Trophoblast cell (in vitro differentiated cells and primary cell): ENCODE data around the gene NME9.
A peak's percentile ranks its signal among the peaks of the same experiment; 100 is the strongest.

ENCODE experiments used
- DNase-seq, 2 donors: peaks; one replicate each; pipeline ENCODE4 v3.0.0-alpha.2; 2016
- H2AFZ ChIP-seq: 2 replicates; pipeline ENCODE4 v1.6.1; 2013; ENCODE audit warnings: low read length, moderate library complexity, mild to moderate bottlenecking; ENCODE audit not compliant: insufficient read depth, poor library complexity
- H2AK5ac ChIP-seq: 2 replicates; pipeline ENCODE4 v1.6.1; 2013; ENCODE audit warnings: mild to moderate bottlenecking, low read length
- H2BK120ac ChIP-seq: 2 replicates; pipeline ENCODE4 v1.6.1; 2013; ENCODE audit warnings: low read length, mild to moderate bottlenecking, moderate library complexity; ENCODE audit not compliant: insufficient read depth, poor library complexity
- H2BK12ac ChIP-seq: 2 replicates; pipeline ENCODE4 v1.6.1; 2013; ENCODE audit warnings: mild to moderate bottlenecking, low read length, moderate library complexity
- H2BK5ac ChIP-seq: 2 replicates; pipeline ENCODE4 v1.6.1; 2013; ENCODE audit warnings: low read length, low read depth, moderate library complexity, mild to moderate bottlenecking; ENCODE audit not compliant: poor library complexity
- H3K14ac ChIP-seq: 2 replicates; pipeline ENCODE4 v1.6.1; 2013; ENCODE audit warnings: mild to moderate bottlenecking, low read length
- H3K18ac ChIP-seq: 2 replicates; pipeline ENCODE4 v1.6.1; 2013; ENCODE audit warnings: mild to moderate bottlenecking, low read length
- H3K23ac ChIP-seq: 2 replicates; pipeline ENCODE4 v1.6.1; 2013; ENCODE audit warnings: low read length
- H3K27ac ChIP-seq: 2 replicates; pipeline ENCODE4 v1.5.1; 2013; ENCODE audit warnings: low read depth, mild to moderate bottlenecking, inconsistent platforms, low read length, moderate library complexity
- H3K27me3 ChIP-seq: 2 replicates; pipeline ENCODE4 v1.6.1; 2013; ENCODE audit warnings: inconsistent platforms, mild to moderate bottlenecking, low read length, moderate library complexity; ENCODE audit not compliant: insufficient read depth
- H3K36me3 ChIP-seq, 2 experiments: 1 replicate in 1 of 2; 2 replicates in 1 of 2; pipeline ENCODE4 v1.6.1; 2013; ENCODE audit warnings: low read length in 2 of 2, mild to moderate bottlenecking in 2 of 2, moderate library complexity in 1 of 2; ENCODE audit not compliant: insufficient read depth in 2 of 2, control insufficient read depth in 1 of 2
- H3K4ac ChIP-seq: 2 replicates; pipeline ENCODE4 v1.6.1; 2013; ENCODE audit warnings: low read depth, mild to moderate bottlenecking, low read length, moderate library complexity
- H3K4me1 ChIP-seq, 2 experiments: 1 replicate in 1 of 2; 2 replicates in 1 of 2; pipeline ENCODE4 v1.6.1; 2013; ENCODE audit warnings: low read length in 2 of 2, mild to moderate bottlenecking in 2 of 2, moderate library complexity in 1 of 2; ENCODE audit not compliant: insufficient read depth in 2 of 2, control insufficient read depth in 1 of 2
- H3K4me2 ChIP-seq: 2 replicates; pipeline ENCODE4 v1.6.1; 2013; ENCODE audit warnings: inconsistent platforms, mild to moderate bottlenecking, low read length, moderate library complexity
- H3K4me3 ChIP-seq: 2 replicates; pipeline ENCODE4 v1.5.1; 2013; ENCODE audit warnings: mild to moderate bottlenecking, low read depth, low read length, inconsistent platforms
- H3K79me1 ChIP-seq: one replicate; pipeline ENCODE4 v1.6.1; 2013; ENCODE audit warnings: low read length
- H3K79me2 ChIP-seq: 2 replicates; pipeline ENCODE4 v1.6.1; 2013; ENCODE audit warnings: low read length, mild to moderate bottlenecking; ENCODE audit not compliant: control insufficient read depth, insufficient read depth, poor library complexity
- H3K9ac ChIP-seq: 2 replicates; pipeline ENCODE4 v1.6.1; 2013; ENCODE audit warnings: mild to moderate bottlenecking, low read length
- H3K9me3 ChIP-seq: 2 replicates; pipeline ENCODE4 v1.6.1; 2013; ENCODE audit warnings: low read depth, mild to moderate bottlenecking, control low read depth, inconsistent platforms, low read length; ENCODE audit not compliant: insufficient read depth
- H4K12ac ChIP-seq: 2 replicates; pipeline ENCODE4 v1.6.1; 2013; ENCODE audit warnings: low read depth, mild to moderate bottlenecking, low read length, moderate library complexity
- H4K8ac ChIP-seq: 2 replicates; pipeline ENCODE4 v1.6.1; 2013; ENCODE audit warnings: low read depth, mild to moderate bottlenecking, low read length, moderate library complexity
- H4K91ac ChIP-seq: one replicate; pipeline ENCODE4 v1.6.1; 2013; ENCODE audit warnings: low read depth, mild to moderate bottlenecking, low read length, moderate library complexity
- WGBS: extraction: QIAGEN DNeasy Blood & Tissue Kit; methylation state at CpG from one replicate; pipeline ENCODE4 v1.1.7; 2013; ENCODE audit warnings: missing lambda C conversion rate; ENCODE audit not compliant: insufficient read length, insufficient coverage; ENCODE audit errors: extremely low coverage; 5-methylcytosine and 5-hydroxymethylcytosine counted together

NME9 gene

DNA sequence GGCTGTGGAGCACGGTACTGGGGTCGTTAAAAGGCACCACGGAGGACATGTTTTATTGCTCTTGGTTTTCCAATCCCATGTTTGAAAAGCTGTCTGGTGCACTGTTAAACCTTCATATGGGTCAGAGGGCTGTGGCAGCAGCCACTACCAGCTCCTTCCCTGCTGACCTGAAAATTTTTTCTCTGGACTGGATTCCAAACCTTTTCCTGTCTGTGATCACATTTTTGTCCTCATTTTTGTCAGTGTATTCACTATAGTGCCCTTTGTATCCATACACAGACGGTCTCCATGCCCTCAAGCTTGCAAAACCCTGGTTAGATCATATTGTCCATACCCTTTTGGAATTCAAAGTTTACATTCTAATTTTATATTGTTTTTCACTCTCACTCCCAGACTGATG, 70.5 kb downstream of the NME9 start:
- no peak overlapping the region for H3K4me2 ChIP-seq
- WGBS = no CpG with 5 or more reads among the region's 4 CpGs
- H3K79me2 ChIP-seq = no peaks in the 10 kb centered on the region
- H3K4me1 ChIP-seq = no peaks in the 10 kb centered on the region
- H4K8ac ChIP-seq = no peak overlapping the region
- no peak overlapping the region for H2AFZ ChIP-seq
- peak overlapping the region; percentile 28 for H3K9ac ChIP-seq
- peak; percentile 83 to 95 for DNase-seq
- peaks cover 1% of the 10 kb centered on the region for H3K9me3 ChIP-seq
- H3K14ac ChIP-seq = no peak overlapping the region
- H3K79me1 ChIP-seq = no peaks in the 10 kb centered on the region
- no peak overlapping the region for H4K12ac ChIP-seq
- H3K27me3 ChIP-seq = no peaks in the 10 kb centered on the region
- no peak overlapping the region for H3K4me3 ChIP-seq
- H2BK12ac ChIP-seq = no peak overlapping the region
- no peak overlapping the region for H4K91ac ChIP-seq
- no peak overlapping the region for H2BK5ac ChIP-seq
- no peak overlapping the region for H3K4ac ChIP-seq
- no peak overlapping the region for H3K18ac ChIP-seq
- H3K23ac ChIP-seq = no peak overlapping the region
- H2AK5ac ChIP-seq = no peak overlapping the region
- no peak overlapping the region for H3K27ac ChIP-seq
- H2BK120ac ChIP-seq = no peak overlapping the region
- peaks cover 0 to 2% of the 10 kb centered on the region in 2 experiments for H3K36me3 ChIP-seq

- no peak overlapping the region for H4K8ac ChIP-seq
- no peak overlapping the region for H2BK12ac ChIP-seq
- no peak overlapping the region for H3K4me2 ChIP-seq
- H3K79me2 ChIP-seq = no peaks in the 10 kb centered on the region
- no CpG with 5 or more reads among the region's 1 CpG for WGBS
- H3K4me3 ChIP-seq = no peak overlapping the region
- no peak overlapping the region for H3K23ac ChIP-seq
- DNase-seq = no peak
- no peaks in the 10 kb centered on the region for H3K79me1 ChIP-seq
- no peak overlapping the region for H2AFZ ChIP-seq
- no peak overlapping the region for H3K18ac ChIP-seq
- no peak overlapping the region for H2BK120ac ChIP-seq
- no peaks in the 10 kb centered on the region for H3K4me1 ChIP-seq
- H3K14ac ChIP-seq = no peak overlapping the region
- H3K9ac ChIP-seq = no peak overlapping the region
- no peak overlapping the region for H3K27ac ChIP-seq
- no peak overlapping the region for H4K91ac ChIP-seq
- no peak overlapping the region for H2AK5ac ChIP-seq
- H4K12ac ChIP-seq = no peak overlapping the region
- peaks cover 0 to 2% of the 10 kb centered on the region in 2 experiments for H3K36me3 ChIP-seq
- no peak overlapping the region for H2BK5ac ChIP-seq
- H3K9me3 ChIP-seq = peaks cover 1% of the 10 kb centered on the region
- no peak overlapping the region for H3K4ac ChIP-seq
- no peaks in the 10 kb centered on the region for H3K27me3 ChIP-seq
Observed at GRCh38 chr3:138257986-138258385, 71.7 kb downstream of the NME9 start.

DNA sequence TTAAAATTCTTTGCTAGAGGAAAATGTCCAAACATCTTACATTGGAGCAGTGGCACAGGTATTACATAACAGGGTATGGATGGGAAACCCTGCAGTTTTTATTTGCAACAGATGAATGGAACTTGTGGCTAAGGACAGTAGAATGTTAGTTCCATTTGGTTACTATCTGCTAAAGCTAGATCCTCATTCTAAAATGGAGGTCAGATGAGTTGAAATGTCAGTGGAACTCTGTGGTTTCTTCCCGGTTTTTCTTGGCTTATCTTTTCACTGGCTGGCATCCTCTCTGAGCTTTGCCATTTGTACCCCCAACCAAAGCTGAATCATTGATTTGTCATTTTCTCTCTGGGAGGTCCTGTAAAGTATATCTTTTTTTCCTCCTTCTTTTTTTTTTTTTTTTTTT, 73.6 kb downstream of the NME9 start:
- Histone ChIP-seq H4K91ac (no peak overlapping the region), H3K79me2 (no peaks in the 10 kb centered on the region), H3K27ac (no peak overlapping the region), H3K14ac (no peak overlapping the region), H3K9ac (no peak overlapping the region), H3K36me3 (peaks cover 0 to 2% of the 10 kb centered on the region in 2 experiments), H2BK12ac (no peak overlapping the region), H3K79me1 (no peaks in the 10 kb centered on the region), H3K4ac (no peak overlapping the region), H2AFZ (no peak overlapping the region), H2BK5ac (no peak overlapping the region), H3K4me1 (no peaks in the 10 kb centered on the region), H3K18ac (no peak overlapping the region), H3K4me3 (no peak overlapping the region), H4K12ac (no peak overlapping the region), H3K23ac (no peak overlapping the region), H3K9me3 (peaks cover 1% of the 10 kb centered on the region), H3K27me3 (no peaks in the 10 kb centered on the region), H2AK5ac (no peak overlapping the region), H3K4me2 (no peak overlapping the region), H2BK120ac (no peak overlapping the region), H4K8ac (no peak overlapping the region)
- no CpG with 5 or more reads among the region's 1 CpG for WGBS
- no peak for DNase-seq

- peak; percentile 25 to 54 for DNase-seq
Observed at GRCh38 chr3:138254216-138254615, 75.4 kb downstream of the NME9 start.

More at GRCh38 chr3:138254216-138254615, 75.4 kb downstream of the NME9 start:
- H2BK5ac ChIP-seq = no peak overlapping the region
- H4K91ac ChIP-seq = no peak overlapping the region
- H2AK5ac ChIP-seq = no peak overlapping the region
- no peak overlapping the region for H4K8ac ChIP-seq
- H3K18ac ChIP-seq = no peak overlapping the region
- WGBS = no CpG with 5 or more reads among the region's 1 CpG
- no peaks in the 10 kb centered on the region for H3K4me1 ChIP-seq
- no peak overlapping the region for H3K23ac ChIP-seq
- H3K9me3 ChIP-seq = peaks cover 1% of the 10 kb centered on the region
- no peak overlapping the region for H3K14ac ChIP-seq
- H3K79me2 ChIP-seq = no peaks in the 10 kb centered on the region
- no peak overlapping the region for H2BK12ac ChIP-seq
- H2BK120ac ChIP-seq = no peak overlapping the region
- H3K36me3 ChIP-seq = peaks cover 0 to 2% of the 10 kb centered on the region in 2 experiments
- H2AFZ ChIP-seq = no peak overlapping the region
- H3K9ac ChIP-seq = no peak overlapping the region
- H4K12ac ChIP-seq = no peak overlapping the region
- H3K4ac ChIP-seq = no peak overlapping the region
- no peaks in the 10 kb centered on the region for H3K79me1 ChIP-seq
- H3K27ac ChIP-seq = no peak overlapping the region
- no peak overlapping the region for H3K4me3 ChIP-seq
- no peaks in the 10 kb centered on the region for H3K27me3 ChIP-seq
- no peak overlapping the region for H3K4me2 ChIP-seq
